H1 (cell line): ENCODE data around the gene SQOR. TPM values are rescaled to one million over a fixed set of nuclear protein-coding genes. Genes with fewer than 3 reads are reported as not detected.

Source experiments
- CHD7 ChIP-seq: fragments of 300-600 bp; sonication (generic); IDR thresholded peaks from 2 replicates; pipeline ENCODE4 v1.7.1; 2012; ENCODE audit warnings: low read length, moderate library complexity, mild to moderate bottlenecking, inconsistent platforms; ENCODE audit not compliant: insufficient replicate concordance
- EP300 ChIP-seq, 2 experiments: IDR thresholded peaks; 1 replicate in 1 of 2; 2 replicates in 1 of 2; pipeline ENCODE4 v1.6.1; 2011 to 2012; ENCODE audit warnings: low read depth in 2 of 2, low read length in 2 of 2, mild to moderate bottlenecking in 2 of 2, borderline replicate concordance in 1 of 2, inconsistent platforms in 1 of 2, moderate library complexity in 1 of 2
- FOSL1 ChIP-seq: IDR thresholded peaks from 2 replicates; pipeline ENCODE4 v1.6.1; 2011; ENCODE audit warnings: mild to moderate bottlenecking, low read depth, low read length, moderate library complexity; ENCODE audit not compliant: insufficient read depth
- HDAC2 ChIP-seq, 2 experiments: fragments of 300-600 bp in 1 of 2; sonication (generic) in 1 of 2; IDR thresholded peaks; 2 replicates each; pipeline ENCODE4 v1.6.1; 2011 to 2012; ENCODE audit warnings: low read depth in 2 of 2, low read length in 2 of 2, mild to moderate bottlenecking in 2 of 2, moderate library complexity in 2 of 2, borderline replicate concordance in 1 of 2, inconsistent platforms in 1 of 2
- ZNF274 ChIP-seq: IDR thresholded peaks from 2 replicates; pipeline ENCODE4 v1.7.0; 2012; ENCODE audit warnings: low read length, borderline replicate concordance; ENCODE audit errors: extremely low read depth
- polyA plus RNA-seq, 7 experiments: library from polyadenylated mRNA; depleted of rRNA in 3 of 7; stranded (reverse) in 5 of 7; unstranded in 2 of 7; fragments of >200 nt in 5 of 7; fragments of 200-250 nt in 2 of 7; gene quantifications; 1 replicate in 5 of 7; 2 replicates in 1 of 7; 4 replicates in 1 of 7; pipeline versions ENCODE4 v1.2.1 to v1.2.3, GENCODE V29; 2011 to 2013; ENCODE audit warnings: missing spikeins in 2 of 7, mixed read lengths in 2 of 7
- total RNA-seq: library from RNA; stranded (reverse); fragmentation: NEBNext Ultra II Directional; extraction: Animal tissue kit (Norgen Biotek cat#: 25700); gene quantifications from 2 replicates; pipeline ENCODE4 v1.2.1, GENCODE V29; 2021

SQOR gene
- total and polyA plus RNA-seq, 2 of the 8 experiments (the other 6 are each of a cell fraction or from before 2014, with no cell fraction given) = 0.20 to 0.22 TPM

- TF ChIP-seq CHD7 (no peak), FOSL1 (no peak), HDAC2 (IDR thresholded peaks at IDR 0.05; ENCODE audit: borderline replicate concordance in 1 of 2, low read depth in 2 of 2, low read length in 2 of 2) (no peak), EP300 (IDR thresholded peaks at IDR 0.05; ENCODE audit: borderline replicate concordance in 1 of 2, low read depth in 2 of 2, low read length in 2 of 2) (no peak), ZNF274 (no peak)
Measured at GRCh38 chr15:45653702-45654424, 19.0 kb downstream of the SQOR start (continued).
